ENCODE measurements around the gene CCDC88C.

DNA sequence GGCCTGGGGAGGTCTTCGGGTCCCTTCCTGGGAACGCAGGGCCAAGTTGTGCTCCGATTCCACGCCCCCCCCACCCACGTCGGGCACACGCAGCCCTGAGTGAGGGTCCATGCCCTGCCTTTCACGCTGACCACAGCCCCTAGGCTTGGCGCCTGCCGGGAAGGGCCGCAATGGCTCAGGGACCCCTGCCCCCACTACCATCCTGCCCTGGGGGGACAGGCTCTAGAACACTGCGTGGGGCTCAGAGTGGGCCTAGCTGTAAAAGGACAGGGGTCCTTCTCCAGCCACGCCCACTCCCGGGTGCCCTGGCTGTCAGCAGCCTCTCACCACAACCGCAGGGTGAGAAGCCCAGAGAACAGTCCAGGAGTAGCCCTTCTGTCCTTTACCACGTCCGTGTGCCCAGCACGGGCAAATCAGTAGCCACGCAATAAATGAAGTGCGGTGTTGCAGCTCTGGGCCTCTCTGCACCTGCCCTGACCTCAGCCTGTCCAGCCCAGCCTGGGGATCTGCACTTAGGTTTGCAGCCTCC, 163.8 kb downstream of the CCDC88C start:
- TF ChIP-seq CTCF (IDR thresholded peaks at IDR 0.05; ENCODE audit: low read depth, low read length), result no peak
- TF ChIP-seq EZH2phosphoT487 (IDR thresholded peaks at IDR 0.05; ENCODE audit: low read depth), result no peak

All from OCI-LY3 (cell line).